Jurkat, Clone E6-1 (cell line): ENCODE measurements around the gene SORBS1.

ENCODE experiments used
- DNase-seq: peaks from one replicate; pipeline ENCODE4 v3.0.0-alpha.2; 2011; ENCODE audit warnings: low read depth, low spot score
- H3K4me3 ChIP-seq: 2 replicates; pipeline ENCODE4 v1.5.1; 2011; ENCODE audit warnings: mild to moderate bottlenecking, low read length, control low read depth, moderate library complexity

SORBS1 gene

GRCh38 chr10:95300022-95300539, 261.1 kb downstream of the SORBS1 start:
- no peak overlapping the region for H3K4me3 ChIP-seq

GRCh38 chr10:95297402-95297801, 263.8 kb downstream of the SORBS1 start:
- no peak for DNase-seq
- H3K4me3 ChIP-seq = no peak overlapping the region

More at GRCh38 chr10:95300022-95300539, 261.1 kb downstream of the SORBS1 start:
- DNase-seq = no peak

GRCh38 chr10:95296764-95297163, 264.4 kb downstream of the SORBS1 start:
- DNase-seq = no peak
- H3K4me3 ChIP-seq = no peak overlapping the region

GRCh38 chr10:95295031-95295755, 266.0 kb downstream of the SORBS1 start:
- peak; percentile 83 for DNase-seq
- H3K4me3 ChIP-seq = peak overlapping the region; percentile 42

- no peak overlapping the region for H3K4me3 ChIP-seq
- no peak for DNase-seq
Observed at GRCh38 chr10:95293631-95294030, 267.5 kb downstream of the SORBS1 start.

GRCh38 chr10:95291365-95292039, 269.7 kb downstream of the SORBS1 start:
- peak overlapping the region; percentile 46 for H3K4me3 ChIP-seq
- no peak for DNase-seq

- DNase-seq = no peak
- peak within 1 kb of the TSS; percentile 69 for H3K4me3 ChIP-seq
Observed at GRCh38 chr10:95290461-95291364, 270.5 kb downstream of the SORBS1 start, which contains the start of gene PDLIM1. Gene PDLIM1 (minus strand): TSS chr10:95291003. CDS start chr10:95290915, 88 bp downstream.

GRCh38 chr10:95289921-95290421, 271.2 kb downstream of the SORBS1 start:
- peak overlapping the region; percentile 69 for H3K4me3 ChIP-seq
- DNase-seq = no peak

GRCh38 chr10:95289003-95289920, 271.9 kb downstream of the SORBS1 start:
- H3K4me3 ChIP-seq = no peak overlapping the region
- no peak for DNase-seq

GRCh38 chr10:95288303-95288702, 272.9 kb downstream of the SORBS1 start:
- no peak for DNase-seq
- H3K4me3 ChIP-seq = no peak overlapping the region

- no peak overlapping the region for H3K4me3 ChIP-seq
- no peak for DNase-seq
Observed at GRCh38 chr10:95287281-95287680, 273.9 kb downstream of the SORBS1 start.

- DNase-seq = no peak
- H3K4me3 ChIP-seq = no peak overlapping the region
Observed at GRCh38 chr10:95286707-95287106, 274.5 kb downstream of the SORBS1 start.

GRCh38 chr10:95285556-95285955, 275.6 kb downstream of the SORBS1 start:
- DNase-seq = no peak
- no peak overlapping the region for H3K4me3 ChIP-seq

- no peak overlapping the region for H3K4me3 ChIP-seq
- no peak for DNase-seq
Observed at GRCh38 chr10:95284807-95285206, 276.4 kb downstream of the SORBS1 start.

GRCh38 chr10:95282107-95282506, 279.1 kb downstream of the SORBS1 start:
- H3K4me3 ChIP-seq = no peak overlapping the region
- no peak for DNase-seq

- no peak for DNase-seq
- no peak overlapping the region for H3K4me3 ChIP-seq
Observed at GRCh38 chr10:95281206-95281605, 280.0 kb downstream of the SORBS1 start.

GRCh38 chr10:95280637-95281036, 280.5 kb downstream of the SORBS1 start:
- H3K4me3 ChIP-seq = no peak overlapping the region
- no peak for DNase-seq
